CD14-positive monocyte (primary cell): ENCODE results near the gene ZNF688. TPM values are rescaled to one million over a fixed set of nuclear protein-coding genes. Genes with fewer than 3 reads are reported as not detected.

Experiments
- DNase-seq, 3 donors: peaks; one replicate each; pipeline ENCODE4 v3.0.0-alpha.2; 2011 to 2022
- H2AFZ ChIP-seq: 2 replicates; pipeline ENCODE4 v1.6.0; 2012; ENCODE audit warnings: mild to moderate bottlenecking, low read depth, low read length, inconsistent platforms; ENCODE audit not compliant: insufficient read depth, poor library complexity, severe bottlenecking
- H3K27ac ChIP-seq, 2 donors: 1 replicate in 1 of 2; 2 replicates in 1 of 2; pipeline ENCODE4 v1.5.1; 2012 to 2013; ENCODE audit warnings: low read length in 2 of 2, control low read depth in 1 of 2, inconsistent platforms in 1 of 2, low read depth in 1 of 2, mild to moderate bottlenecking in 1 of 2
- H3K27me3 ChIP-seq, 2 donors: one replicate each; pipeline versions ENCODE4 v1.6.0 to v1.6.1; 2011 to 2013; ENCODE audit warnings: low read length in 2 of 2; ENCODE audit not compliant: control insufficient read depth in 2 of 2, insufficient read depth in 2 of 2
- H3K36me3 ChIP-seq, 2 donors: replicated peaks in 1 of 2; 1 replicate in 1 of 2; 2 replicates in 1 of 2; pipeline versions ENCODE4 v1.5.1 to v1.6.1; 2012 to 2013; ENCODE audit warnings: low read length in 2 of 2, control low read depth in 1 of 2, inconsistent platforms in 1 of 2, mild to moderate bottlenecking in 1 of 2; ENCODE audit not compliant: insufficient read depth in 2 of 2, control insufficient read depth in 1 of 2
- H3K4me1 ChIP-seq, 2 donors: 1 replicate in 1 of 2; 2 replicates in 1 of 2; pipeline versions ENCODE4 v1.5.1 to v1.6.1; 2012 to 2013; ENCODE audit warnings: low read length in 2 of 2, control low read depth in 1 of 2, inconsistent platforms in 1 of 2, mild to moderate bottlenecking in 1 of 2, moderate library complexity in 1 of 2; ENCODE audit not compliant: insufficient read depth in 2 of 2, control insufficient read depth in 1 of 2
- H3K4me2 ChIP-seq: replicated peaks from 2 replicates; pipeline ENCODE3; 2012; ENCODE audit warnings: low read length, moderate library complexity, mild to moderate bottlenecking; ENCODE audit not compliant: poor library complexity, severe bottlenecking; ENCODE audit errors: extremely low read depth
- H3K4me3 ChIP-seq, 3 experiments: fragments of 200-600 bp in 1 of 3; sonication (generic) in 1 of 3; replicated peaks in 1 of 3; 1 replicate in 2 of 3; 2 replicates in 1 of 3; pipeline ENCODE4 v1.5.1; 2011 to 2013; ENCODE audit warnings: low read length in 3 of 3, mild to moderate bottlenecking in 3 of 3, control low read depth in 2 of 3, low read depth in 2 of 3, inconsistent platforms in 1 of 3, moderate library complexity in 1 of 3
- H3K79me2 ChIP-seq: 2 replicates; pipeline ENCODE4 v1.6.0; 2012; ENCODE audit warnings: mild to moderate bottlenecking, control low read depth, inconsistent platforms, low read length, moderate library complexity; ENCODE audit not compliant: insufficient read depth
- H3K9ac ChIP-seq: 2 replicates; pipeline ENCODE4 v1.6.0; 2017; ENCODE audit warnings: low read length, mild to moderate bottlenecking; ENCODE audit not compliant: insufficient read depth, poor library complexity, severe bottlenecking
- H3K9me3 ChIP-seq, 2 donors: replicated peaks in 1 of 2; 1 replicate in 1 of 2; 2 replicates in 1 of 2; pipeline versions ENCODE4 v1.5.1 to v1.6.1; 2012 to 2013; ENCODE audit warnings: low read length in 2 of 2, control low read depth in 1 of 2; ENCODE audit not compliant: control insufficient read depth in 1 of 2, insufficient read depth in 1 of 2
- H4K20me1 ChIP-seq: 2 replicates; pipeline ENCODE4 v1.6.0; 2012; ENCODE audit warnings: mild to moderate bottlenecking, low read length, control low read depth, moderate library complexity; ENCODE audit not compliant: insufficient read depth
- H3K27ac Mint-ChIP-seq, 7 donors: one replicate each; pipeline ENCODE4 v1.8.0; 2020; ENCODE audit warnings: mild to moderate bottlenecking in 7 of 7, mixed read lengths in 7 of 7, moderate library complexity in 6 of 7, inconsistent platforms in 2 of 7
- H3K27me3 Mint-ChIP-seq, 3 donors: one replicate each; pipeline ENCODE4 v1.8.0; 2021 to 2022; ENCODE audit warnings: low read depth in 3 of 3, mild to moderate bottlenecking in 3 of 3, mixed read lengths in 3 of 3, moderate library complexity in 3 of 3, inconsistent platforms in 1 of 3
- H3K36me3 Mint-ChIP-seq, 2 donors: one replicate each; pipeline ENCODE4 v1.8.0; 2020; ENCODE audit warnings: mixed read lengths in 2 of 2, inconsistent platforms in 1 of 2, mild to moderate bottlenecking in 1 of 2
- H3K4me1 Mint-ChIP-seq: one replicate; pipeline ENCODE4 v1.8.0; 2020; ENCODE audit warnings: mild to moderate bottlenecking, mixed read lengths
- H3K4me3 Mint-ChIP-seq, 2 donors: one replicate each; pipeline ENCODE4 v1.8.0; 2020; ENCODE audit warnings: mild to moderate bottlenecking in 2 of 2, mixed read lengths in 2 of 2, moderate library complexity in 1 of 2
- H3K9me3 Mint-ChIP-seq, 7 donors: one replicate each; pipeline ENCODE4 v1.8.0; 2020 to 2022; ENCODE audit warnings: mixed read lengths in 7 of 7, mild to moderate bottlenecking in 6 of 7, moderate library complexity in 6 of 7, inconsistent platforms in 2 of 7
- CTCF ChIP-seq: fragments of 200-600 bp; IDR thresholded peaks from one replicate; pipeline ENCODE4 v1.8.0; 2022; ENCODE audit warnings: antibody characterized with exemption, mild to moderate bottlenecking
- WGBS: methylation state at CpG from one replicate; pipeline ENCODE4 v1.1.5; 2013; ENCODE audit warnings: missing lambda C conversion rate; ENCODE audit not compliant: insufficient coverage; 5-methylcytosine and 5-hydroxymethylcytosine counted together
- intact Hi-C, 2 donors: fragments of 100-400 bp; cut with micrococcal nuclease; formaldehyde crosslinking; loops; one replicate each; pipeline versions ENCODE4 v1.15.0 to v1.15.1; 2023
- polyA plus RNA-seq, 3 donors: library from polyadenylated mRNA; depleted of rRNA in 1 of 3; unstranded in 2 of 3; stranded (reverse) in 1 of 3; fragments of 300-500 nt in 2 of 3; fragments of >200 nt in 1 of 3; fragmentation: Illumina TruSeq in 2 of 3; gene quantifications; 1 replicate in 2 of 3; 2 replicates in 1 of 3; pipeline ENCODE4 v1.2.3, GENCODE V29; 2012 to 2021

The ZNF688 gene
- polyA plus RNA-seq, 3 donors: 10.3 to 24.1 (median 18.9) TPM

- intact Hi-C loops: no loop called here
- Histone ChIP-seq H3K27me3 (no peaks in the 10 kb centered on the region), H3K79me2 (peaks cover 41% of the 10 kb centered on the region), H3K9ac (no peak overlapping the region), H3K27ac (peak overlapping the region in 1 of 2 donors; percentile 14), H3K4me3 (no peak overlapping the region), H4K20me1 (no peaks in the 10 kb centered on the region), H3K4me1 (peaks cover 40 to 49% of the 10 kb centered on the region in 2 donors), H3K9me3 (no peaks in the 10 kb centered on the region), H3K4me2 (no peak overlapping the region), H2AFZ (no peak overlapping the region), H3K36me3 (peaks cover 21 to 28% of the 10 kb centered on the region in 2 donors)
- no peak for DNase-seq
- H3K9me3 Mint-ChIP-seq: no peaks in the 10 kb centered on the region
- H3K27ac Mint-ChIP-seq: peak overlapping the region in 4 of 7 donors; percentile 32 to 72 (median 54)
- no peak for TF ChIP-seq CTCF
- H3K27me3 Mint-ChIP-seq: peaks cover 0 to 6% (median 4%) of the 10 kb centered on the region in 3 donors
- peaks cover 47% of the 10 kb centered on the region for H3K4me1 Mint-ChIP-seq
- peak overlapping the region in 1 of 2 donors; percentile 24 for H3K4me3 Mint-ChIP-seq
- peaks cover 20 to 30% of the 10 kb centered on the region in 2 donors for H3K36me3 Mint-ChIP-seq
- 93% methylated on average over 11 of the region's 11 CpGs for WGBS
These were observed 38.4 kb downstream of the ZNF688 start for GRCh38 chr16:30533146-30533522.

- Histone ChIP-seq H3K36me3 (peaks cover 21 to 28% of the 10 kb centered on the region in 2 donors), H3K4me3 (no peak overlapping the region), H3K4me1 (peaks cover 46 to 55% of the 10 kb centered on the region in 2 donors), H3K9ac (no peak overlapping the region), H3K27ac (peak overlapping the region in 1 of 2 donors; percentile 14), H3K9me3 (no peaks in the 10 kb centered on the region), H3K27me3 (no peaks in the 10 kb centered on the region), H3K4me2 (no peak overlapping the region), H2AFZ (no peak overlapping the region), H3K79me2 (peaks cover 41% of the 10 kb centered on the region), H4K20me1 (no peaks in the 10 kb centered on the region)
- DNase-seq: no peak
- peaks cover 0 to 6% (median 3%) of the 10 kb centered on the region in 3 donors for H3K27me3 Mint-ChIP-seq
- H3K4me1 Mint-ChIP-seq: peaks cover 54% of the 10 kb centered on the region
- intact Hi-C loops: no loop called here
- no peak for TF ChIP-seq CTCF
- peak overlapping the region in 3 of 7 donors; percentile 45 to 72 (median 63) for H3K27ac Mint-ChIP-seq
- H3K36me3 Mint-ChIP-seq: peaks cover 20 to 30% of the 10 kb centered on the region in 2 donors
- WGBS: 97% methylated on average over 49 of the region's 57 CpGs
- no peaks in the 10 kb centered on the region for H3K9me3 Mint-ChIP-seq
- H3K4me3 Mint-ChIP-seq: no peak overlapping the region
These were observed 39.0 kb downstream of the ZNF688 start for GRCh38 chr16:30532285-30533145.
